ENCODE data around the gene LLGL2. TPM values are rescaled to one million over a fixed set of nuclear protein-coding genes. Genes with fewer than 3 reads are reported as not detected.
A peak's percentile ranks its signal among the peaks of the same experiment; 100 is the strongest.

LLGL2 gene
- total RNA-seq, 3 donors from 2014 or later = 4.6 to 60.2 (median 52.4) TPM

DNA sequence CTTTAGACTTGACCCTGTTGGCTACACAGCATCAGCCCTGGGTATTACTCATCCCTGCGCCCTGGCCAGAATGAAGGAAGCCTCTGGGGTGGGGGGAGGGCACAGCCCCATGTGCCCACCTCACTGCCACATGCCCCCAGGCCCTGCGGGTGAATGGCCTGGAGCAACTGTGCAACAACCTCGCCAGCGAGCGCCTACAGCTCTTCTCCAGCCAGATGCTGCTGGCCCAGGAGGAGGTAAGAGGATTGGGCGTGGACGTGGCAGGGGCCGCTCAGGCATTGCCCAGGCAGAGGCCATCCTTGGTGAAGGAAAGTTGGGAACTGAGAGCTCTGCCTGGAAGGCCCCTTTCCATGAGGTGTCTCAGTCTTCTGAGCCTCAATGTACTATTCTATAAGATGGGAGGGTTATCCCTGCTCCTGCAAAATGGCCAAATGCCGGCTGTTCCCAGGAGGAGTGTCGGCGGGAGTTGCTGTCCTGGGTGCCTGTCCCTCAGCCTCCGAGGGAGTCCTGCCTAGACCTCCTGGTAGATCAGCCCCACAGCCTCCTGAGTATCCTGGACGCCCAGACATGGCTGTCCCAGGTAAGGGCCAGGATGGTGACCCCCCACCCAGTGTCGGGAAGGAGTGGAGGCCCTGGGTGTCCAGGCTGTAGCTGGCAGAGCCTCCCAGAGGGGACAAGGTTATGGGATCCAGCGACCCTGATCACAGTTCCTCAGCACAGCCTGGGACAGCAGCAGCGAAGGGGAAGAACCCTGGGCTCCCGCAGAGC, 71.0 kb downstream of the LLGL2 start:
- H3K36me3 ChIP-seq = no peaks in the 10 kb centered on the region
- no peaks in the 10 kb centered on the region for H3K4me1 ChIP-seq
- H3K4me3 ChIP-seq = no peak overlapping the region
- no peaks in the 10 kb centered on the region for H3K27me3 ChIP-seq
- H3K9me3 ChIP-seq = no peaks in the 10 kb centered on the region
- intact Hi-C loops (cut with DNase I; ENCODE audit: low total_unique reads) = no loop called here
- no peak overlapping the region for H3K27ac ChIP-seq
- no peak for DNase-seq (ENCODE audit: low spot score in 2 of 2)
- TF ChIP-seq, protein P1, sequence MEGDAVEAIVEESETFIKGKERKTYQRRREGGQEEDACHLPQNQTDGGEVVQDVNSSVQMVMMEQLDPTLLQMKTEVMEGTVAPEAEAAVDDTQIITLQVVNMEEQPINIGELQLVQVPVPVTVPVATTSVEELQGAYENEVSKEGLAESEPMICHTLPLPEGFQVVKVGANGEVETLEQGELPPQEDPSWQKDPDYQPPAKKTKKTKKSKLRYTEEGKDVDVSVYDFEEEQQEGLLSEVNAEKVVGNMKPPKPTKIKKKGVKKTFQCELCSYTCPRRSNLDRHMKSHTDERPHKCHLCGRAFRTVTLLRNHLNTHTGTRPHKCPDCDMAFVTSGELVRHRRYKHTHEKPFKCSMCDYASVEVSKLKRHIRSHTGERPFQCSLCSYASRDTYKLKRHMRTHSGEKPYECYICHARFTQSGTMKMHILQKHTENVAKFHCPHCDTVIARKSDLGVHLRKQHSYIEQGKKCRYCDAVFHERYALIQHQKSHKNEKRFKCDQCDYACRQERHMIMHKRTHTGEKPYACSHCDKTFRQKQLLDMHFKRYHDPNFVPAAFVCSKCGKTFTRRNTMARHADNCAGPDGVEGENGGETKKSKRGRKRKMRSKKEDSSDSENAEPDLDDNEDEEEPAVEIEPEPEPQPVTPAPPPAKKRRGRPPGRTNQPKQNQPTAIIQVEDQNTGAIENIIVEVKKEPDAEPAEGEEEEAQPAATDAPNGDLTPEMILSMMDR (IDR thresholded peaks at IDR 0.05) = no peak
- TF ChIP-seq POLR2A (IDR thresholded peaks at IDR 0.05) = no peak
- no peak for TF ChIP-seq POLR2AphosphoS5 (IDR thresholded peaks at IDR 0.05)

DNA sequence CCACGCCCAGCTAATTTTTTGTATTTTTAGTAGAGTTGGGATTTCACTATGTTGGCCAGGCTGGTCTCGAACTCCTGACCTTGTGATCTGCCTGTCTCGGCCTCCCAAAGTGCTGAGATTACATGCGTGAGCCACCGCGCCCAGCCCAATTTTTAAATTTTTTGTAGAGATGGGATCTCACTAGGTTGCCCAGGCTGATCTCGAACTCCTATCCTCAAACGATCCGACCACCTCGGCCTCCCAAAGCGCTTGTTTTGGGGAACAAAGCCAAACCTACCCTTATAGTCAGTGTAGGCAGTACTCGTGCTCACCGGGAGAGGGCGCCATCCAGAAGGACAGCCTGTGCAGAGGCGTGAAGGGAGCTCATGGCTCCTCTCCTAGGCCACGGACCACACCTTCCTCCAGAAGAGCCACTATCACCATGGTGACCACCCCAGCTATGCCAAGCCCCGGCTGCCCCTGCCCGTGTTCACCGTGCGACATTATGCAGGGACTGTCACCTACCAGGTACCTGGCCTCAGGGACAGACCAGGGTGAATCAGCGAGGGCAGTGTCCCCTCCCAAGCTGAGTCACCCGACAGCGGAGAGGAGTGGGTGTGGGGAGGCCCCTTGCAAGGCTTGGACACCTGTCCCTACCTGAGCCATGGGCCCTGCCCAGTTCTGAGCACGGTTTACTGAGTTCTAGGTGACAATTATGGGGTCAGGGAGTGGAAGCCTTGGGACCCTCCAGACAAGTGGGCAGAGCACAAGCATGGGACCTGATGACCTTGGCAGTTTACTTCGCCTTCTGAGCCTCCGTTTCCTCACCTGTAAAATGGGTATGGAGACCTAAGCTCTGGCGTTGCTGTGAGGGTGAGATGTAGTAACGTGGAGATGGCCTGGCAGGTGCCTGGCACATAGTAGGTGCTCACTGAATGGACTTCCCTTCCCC, 75.8 kb downstream of the LLGL2 start:
- TF ChIP-seq, protein P1 (IDR thresholded peaks at IDR 0.05) = peak; percentile 43 to 49 (median 44)
- no peak for TF ChIP-seq POLR2A (IDR thresholded peaks at IDR 0.05)
- DNase-seq (ENCODE audit: low spot score in 2 of 2) = peak in 1 of 2 donors; percentile 64
- Histone ChIP-seq H3K27ac (no peak overlapping the region), H3K27me3 (no peaks in the 10 kb centered on the region), H3K36me3 (no peaks in the 10 kb centered on the region), H3K4me3 (no peak overlapping the region), H3K9me3 (no peaks in the 10 kb centered on the region), H3K4me1 (no peaks in the 10 kb centered on the region)
- intact Hi-C loops (cut with DNase I; ENCODE audit: low total_unique reads) = no loop called here

DNA sequence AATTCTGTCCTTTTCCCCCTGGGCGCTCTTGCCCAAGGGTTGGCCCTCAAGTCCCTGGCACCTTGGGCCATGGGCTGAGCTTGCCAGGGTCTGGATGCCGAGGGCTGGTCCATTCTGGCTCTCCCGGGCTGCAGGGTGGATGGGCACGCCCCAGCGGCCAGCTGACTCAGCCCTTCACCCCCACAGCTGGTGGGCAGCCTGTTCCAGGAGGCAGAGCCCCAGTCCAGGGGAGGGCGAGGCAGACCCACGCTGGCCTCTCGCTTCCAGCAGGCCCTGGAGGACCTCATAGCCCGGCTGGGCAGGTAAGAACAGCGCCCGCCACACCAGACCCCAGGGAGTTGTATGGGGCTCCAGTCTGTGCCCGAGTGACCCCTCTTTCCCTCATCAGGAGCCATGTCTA, 77.1 kb downstream of the LLGL2 start:
- H3K4me3 ChIP-seq = no peak overlapping the region
- no peaks in the 10 kb centered on the region for H3K36me3 ChIP-seq
- no peaks in the 10 kb centered on the region for H3K9me3 ChIP-seq
- no peaks in the 10 kb centered on the region for H3K27me3 ChIP-seq
- H3K4me1 ChIP-seq = no peaks in the 10 kb centered on the region
- DNase-seq (ENCODE audit: low spot score in 2 of 2) = no peak
- TF ChIP-seq POLR2A (IDR thresholded peaks at IDR 0.05) = no peak
- no peak overlapping the region for H3K27ac ChIP-seq
- intact Hi-C loops (cut with DNase I; ENCODE audit: low total_unique reads) = no loop called here

DNA sequence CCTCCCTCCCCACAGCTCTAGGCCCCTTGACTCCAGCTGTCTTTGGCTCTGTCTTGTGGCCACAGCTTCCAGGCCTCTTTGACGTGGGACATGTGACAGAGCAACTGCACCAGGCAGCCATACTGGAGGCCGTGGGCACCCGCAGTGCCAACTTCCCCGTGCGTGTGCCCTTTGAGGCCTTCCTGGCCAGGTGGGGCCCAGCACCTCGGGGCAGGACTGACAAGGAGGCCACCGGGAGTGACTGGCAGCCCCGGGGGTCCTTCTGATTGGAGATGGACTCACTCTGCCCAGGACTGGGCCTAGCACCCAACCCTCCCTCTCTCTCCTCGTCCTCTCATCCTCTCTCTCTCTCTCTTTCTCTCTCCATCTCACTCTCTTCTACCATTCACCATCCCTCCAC, 77.6 kb downstream of the LLGL2 start:
- H3K27me3 ChIP-seq = no peaks in the 10 kb centered on the region
- no peaks in the 10 kb centered on the region for H3K4me1 ChIP-seq
- no peaks in the 10 kb centered on the region for H3K9me3 ChIP-seq
- H3K27ac ChIP-seq = no peak overlapping the region
- TF ChIP-seq POLR2AphosphoS5 (IDR thresholded peaks at IDR 0.05) (no peak), POLR2A (IDR thresholded peaks at IDR 0.05) (no peak)
- TF ChIP-seq, protein P1 (IDR thresholded peaks at IDR 0.05) = no peak
- H3K36me3 ChIP-seq = no peaks in the 10 kb centered on the region
- intact Hi-C loops (cut with DNase I; ENCODE audit: low total_unique reads) = no loop called here
- DNase-seq (ENCODE audit: low spot score in 2 of 2) = no peak
- H3K4me3 ChIP-seq = no peak overlapping the region

DNA sequence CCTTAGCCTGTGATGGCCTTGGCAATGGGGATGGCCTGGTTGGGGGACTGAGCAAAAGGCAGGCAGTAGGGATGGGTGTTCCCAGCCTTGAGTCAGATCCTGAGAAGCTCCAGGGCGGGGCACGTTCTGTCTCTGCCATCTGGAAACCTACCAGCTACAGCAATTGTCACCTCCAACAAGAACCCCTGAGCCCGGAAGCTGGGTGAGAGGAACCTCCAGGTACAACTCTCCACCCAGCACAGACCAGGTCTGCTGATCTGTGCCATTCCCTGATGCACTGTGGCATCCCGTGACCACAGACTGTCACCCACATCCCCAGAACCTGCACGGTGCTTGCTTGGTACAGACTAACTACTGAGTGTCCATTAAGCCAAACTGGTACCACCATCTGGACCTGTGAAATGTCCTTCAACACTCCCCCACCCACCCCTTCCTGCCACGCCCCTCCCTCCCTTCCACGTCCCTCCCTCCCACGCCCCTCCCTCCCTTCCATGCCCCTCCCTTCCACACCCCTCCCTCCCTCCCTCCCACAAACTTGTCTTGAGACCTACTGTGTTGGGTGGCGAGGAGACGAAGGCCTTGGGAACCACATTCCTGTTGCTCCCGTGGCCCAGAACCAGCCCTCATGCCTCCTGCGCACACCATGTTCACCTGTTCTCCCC, 78.7 kb downstream of the LLGL2 start:
- intact Hi-C loops (cut with DNase I; ENCODE audit: low total_unique reads) = no loop called here
- DNase-seq (ENCODE audit: low spot score in 2 of 2) = no peak
- no peaks in the 10 kb centered on the region for H3K9me3 ChIP-seq
- no peaks in the 10 kb centered on the region for H3K27me3 ChIP-seq
- no peaks in the 10 kb centered on the region for H3K4me1 ChIP-seq
- H3K36me3 ChIP-seq = no peaks in the 10 kb centered on the region
- H3K4me3 ChIP-seq = no peak overlapping the region
- no peak overlapping the region for H3K27ac ChIP-seq
- TF ChIP-seq, protein P1 (IDR thresholded peaks at IDR 0.05) = no peak
- TF ChIP-seq POLR2A (IDR thresholded peaks at IDR 0.05) (no peak), POLR2AphosphoS5 (IDR thresholded peaks at IDR 0.05) (no peak)
